NCI-H2196 (cell line): ENCODE data around the gene ZNF622.
"Not testable (repeated sequence)": the region's sequence is repeated elsewhere in the genome, so short reads cannot be mapped to it uniquely, and the experiment has no call there.

Source experiments
- DNase-seq: peaks from one replicate; lab custom pipeline; 2025; ENCODE audit not compliant: unreplicated experiment; lab: John Stamatoyannopoulos, UW

Gene ZNF622

DNA sequence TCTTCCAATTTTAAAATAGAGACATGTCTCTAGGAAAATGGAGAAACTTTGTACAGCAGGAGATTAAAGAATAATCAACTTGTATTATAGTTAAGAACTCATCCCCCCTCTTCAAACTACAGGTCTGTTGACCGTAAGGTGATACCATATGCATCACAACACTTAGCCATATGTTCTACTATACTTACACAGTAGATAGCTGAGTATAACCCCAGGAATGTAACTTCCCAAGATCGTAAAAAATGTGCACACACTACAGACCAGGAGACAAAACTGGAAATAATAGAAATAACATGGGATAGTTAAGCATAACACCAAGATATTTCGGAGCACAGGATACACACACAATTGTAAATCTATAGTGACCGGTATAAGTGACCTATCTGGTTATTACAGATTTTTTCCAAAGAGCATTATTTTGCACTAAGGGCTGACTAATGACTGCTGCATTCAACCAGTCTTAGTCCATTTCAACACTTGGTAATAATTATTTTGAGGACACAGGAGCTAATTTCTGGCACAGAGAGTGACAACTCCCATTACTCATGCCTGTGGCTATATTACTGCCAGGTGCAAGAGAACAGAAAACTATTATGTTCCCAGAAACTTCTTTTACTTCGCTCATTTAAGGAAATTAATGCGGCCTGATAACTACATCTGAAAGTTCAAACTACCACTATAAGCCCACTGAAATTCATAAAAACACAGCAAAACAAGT, 15.4 kb upstream of the ZNF622 start:
- no peak for DNase-seq

DNA sequence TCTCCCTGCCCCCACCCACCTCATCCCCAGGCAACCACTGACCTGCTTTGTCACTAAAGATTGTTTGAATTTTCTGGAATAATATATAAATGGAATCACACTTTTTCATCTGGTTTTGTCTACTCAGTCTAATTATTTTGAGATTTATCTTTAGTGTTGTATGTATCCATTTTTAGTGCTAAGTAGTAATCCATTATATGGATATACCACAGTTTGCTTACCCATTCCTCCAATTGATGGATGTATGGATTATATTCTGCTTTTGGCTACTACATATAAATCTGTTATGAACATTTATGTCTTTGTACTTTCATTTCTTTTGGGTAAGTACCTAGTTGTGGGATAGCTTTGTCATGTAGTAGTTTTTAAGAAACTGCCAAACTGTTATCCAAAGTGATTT, 14.5 kb upstream of the ZNF622 start:
- no peak for DNase-seq

DNA sequence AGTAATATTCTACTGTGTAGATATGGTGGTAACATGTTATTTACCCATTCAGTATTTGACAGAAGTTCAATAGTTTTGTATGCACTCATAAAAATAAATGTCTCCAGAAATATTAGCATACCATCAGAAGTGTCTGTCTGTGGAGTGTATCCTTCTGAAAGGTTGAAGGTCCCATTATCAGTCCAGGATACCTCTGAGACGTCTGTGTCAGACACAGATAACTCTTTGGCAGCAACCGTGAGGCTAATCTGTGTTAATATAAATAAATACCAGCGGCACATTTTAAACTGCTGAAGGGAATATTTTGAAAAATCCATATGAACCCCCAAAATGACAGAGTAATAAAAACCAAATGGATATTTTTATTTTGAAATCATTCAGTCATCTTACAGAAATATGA, 11.9 kb upstream of the ZNF622 start:
- no peak for DNase-seq

DNA sequence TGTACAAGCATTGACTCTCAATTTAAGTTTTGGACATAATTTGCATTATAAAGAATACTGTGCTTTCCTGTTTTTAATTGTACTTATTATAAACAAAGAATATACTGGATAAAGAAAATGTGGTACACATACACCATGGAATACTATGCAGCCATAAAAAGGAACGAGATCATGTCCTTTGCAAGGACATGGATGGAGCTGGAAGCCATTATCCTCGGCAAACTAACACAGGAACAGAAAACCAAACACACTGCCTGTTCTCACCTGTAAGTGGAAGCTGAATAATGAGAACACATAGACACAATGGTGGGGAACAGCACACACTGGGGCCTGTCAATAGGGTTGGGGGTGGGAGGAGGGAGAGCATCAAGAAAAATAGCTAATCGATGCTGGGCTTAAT, 10.8 kb upstream of the ZNF622 start:
- not testable (repeated sequence) for DNase-seq

DNA sequence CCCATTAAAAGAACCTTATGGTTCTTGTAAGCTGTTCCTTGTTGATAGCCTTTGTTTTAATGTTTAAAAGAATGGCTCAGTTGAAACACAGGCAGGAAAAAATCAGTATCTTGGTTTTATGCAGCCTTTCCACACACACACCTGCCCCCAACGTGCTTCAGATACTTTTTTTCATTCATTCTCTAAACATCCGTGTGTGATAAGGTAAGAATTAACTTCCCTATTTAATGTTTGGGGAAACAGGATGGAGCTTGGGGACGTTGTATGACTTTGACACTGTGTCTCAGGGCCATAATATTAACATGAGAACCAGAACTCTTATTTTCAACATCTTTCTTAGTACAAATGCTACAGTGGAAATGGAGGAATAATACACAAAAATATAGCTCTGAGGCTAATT, 5.8 kb upstream of the ZNF622 start:
- no peak for DNase-seq

DNA sequence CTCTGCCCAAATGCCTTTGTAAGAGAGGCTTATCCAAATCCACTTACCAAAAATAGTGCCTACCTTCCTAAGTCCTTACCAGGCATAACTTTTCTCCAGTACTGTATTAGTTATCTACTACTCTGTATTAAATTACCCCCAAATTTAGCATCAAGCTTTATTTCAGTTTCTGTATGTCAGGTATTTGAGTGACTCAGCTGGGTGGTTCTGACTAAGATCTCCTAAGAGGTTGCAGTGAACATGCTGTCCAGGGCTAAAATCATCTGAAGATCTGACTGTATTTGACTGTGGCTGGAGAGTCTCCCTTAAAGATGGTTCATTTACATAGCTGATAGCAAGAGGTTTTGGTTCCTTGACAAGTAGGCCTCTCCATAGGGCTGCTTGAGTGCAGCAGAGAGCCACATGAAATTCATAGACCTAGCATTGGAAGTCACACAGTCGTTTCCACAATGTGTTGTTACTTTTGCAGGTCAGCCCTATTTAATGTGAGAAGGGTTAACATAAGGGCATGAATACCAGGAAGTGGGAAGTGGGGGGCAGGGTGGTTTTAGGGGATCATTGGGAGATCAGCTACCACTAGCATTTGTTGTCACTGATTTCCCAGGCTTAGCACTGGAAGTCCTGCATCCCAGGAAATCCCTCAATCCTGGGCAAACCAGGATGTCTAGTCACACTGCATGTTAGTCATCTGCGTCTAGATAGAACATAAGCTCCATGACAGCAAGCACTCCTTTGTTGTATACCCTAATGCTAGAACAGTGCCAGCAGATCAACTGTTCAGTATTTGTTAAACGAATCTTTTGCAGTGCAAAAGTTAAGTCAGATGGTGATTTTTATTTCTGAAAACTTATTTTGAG, 2.0 kb upstream of the ZNF622 start:
- DNase-seq: no peak

DNA sequence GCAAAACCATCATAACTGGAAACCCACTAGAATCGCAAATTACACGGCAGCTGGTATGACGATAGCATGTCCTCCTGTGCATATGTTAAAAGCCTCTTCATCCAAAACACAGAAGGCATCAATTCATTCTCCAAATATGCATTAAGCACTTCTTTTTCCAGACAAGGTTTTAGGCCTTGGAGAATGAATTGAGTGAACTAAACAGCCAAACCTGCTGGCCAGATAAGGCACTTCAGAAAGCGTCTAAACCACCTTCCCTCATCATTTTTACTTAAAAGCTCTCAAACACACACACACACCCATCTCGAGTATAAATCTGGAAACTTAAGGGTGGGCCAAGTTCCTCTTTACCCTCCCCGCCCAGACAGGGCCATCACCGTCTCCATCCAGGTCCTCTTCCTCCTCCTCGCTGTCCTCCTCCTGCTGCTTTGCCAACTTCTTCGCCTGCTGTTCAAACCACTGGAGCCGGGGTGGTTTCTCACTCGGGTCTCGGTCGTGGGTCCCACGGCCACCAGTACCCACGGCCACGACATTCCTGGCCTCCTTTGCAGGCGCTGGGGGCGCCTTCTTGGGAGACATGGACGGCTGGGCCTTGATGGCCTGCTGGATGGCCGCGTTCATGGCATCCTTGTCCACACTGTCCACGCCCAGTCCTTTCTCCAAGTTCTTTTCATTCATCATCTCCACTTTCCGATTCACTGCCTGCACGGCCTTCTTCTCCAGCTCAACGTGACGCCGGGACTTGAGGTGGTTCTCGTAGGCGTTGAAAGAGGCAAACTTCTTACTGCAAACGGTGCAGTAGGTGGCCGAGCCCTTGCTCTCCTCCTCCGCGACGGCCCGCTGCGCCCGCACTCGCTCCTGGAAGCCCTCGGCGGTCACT, 696 bp downstream of the ZNF622 start:
- no peak for DNase-seq

DNA sequence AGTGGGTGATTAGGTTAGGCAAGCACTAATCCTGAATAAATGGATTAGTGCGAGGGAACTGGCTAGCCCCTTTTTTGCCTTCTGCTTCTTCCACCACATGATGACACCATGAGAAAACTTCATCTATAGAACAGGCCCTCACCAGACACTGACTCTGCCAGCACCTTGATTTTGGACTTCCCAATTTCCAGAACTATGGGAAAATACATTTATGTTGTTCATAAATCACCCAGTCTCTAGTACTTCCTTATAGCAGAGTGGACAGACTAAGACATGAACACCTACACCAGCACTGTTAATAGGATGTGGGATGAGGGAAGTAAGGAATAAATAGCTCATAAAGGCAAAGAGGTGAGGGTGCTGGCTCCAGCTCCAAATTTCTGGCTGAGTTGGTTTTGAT, 1.4 kb downstream of the ZNF622 start:
- no peak for DNase-seq

DNA sequence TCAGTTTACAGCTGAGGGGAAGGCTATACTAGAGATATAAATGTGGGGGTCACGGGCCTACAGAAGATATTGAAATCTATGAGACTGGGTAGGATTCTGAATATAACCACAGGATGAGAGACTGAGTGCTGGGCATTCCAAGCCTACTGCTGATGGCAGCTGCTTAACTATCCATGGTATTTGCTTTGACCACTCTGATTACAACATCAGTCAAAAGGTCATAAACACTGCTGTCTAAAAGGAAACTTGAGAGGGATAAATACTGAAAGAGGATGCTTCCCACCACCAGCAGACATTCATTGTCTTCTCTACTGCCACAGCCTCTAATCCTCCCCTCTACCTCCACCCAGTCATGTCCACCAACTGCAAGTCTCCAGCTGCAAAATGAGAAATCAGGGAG, 3.8 kb downstream of the ZNF622 start:
- no peak for DNase-seq

DNA sequence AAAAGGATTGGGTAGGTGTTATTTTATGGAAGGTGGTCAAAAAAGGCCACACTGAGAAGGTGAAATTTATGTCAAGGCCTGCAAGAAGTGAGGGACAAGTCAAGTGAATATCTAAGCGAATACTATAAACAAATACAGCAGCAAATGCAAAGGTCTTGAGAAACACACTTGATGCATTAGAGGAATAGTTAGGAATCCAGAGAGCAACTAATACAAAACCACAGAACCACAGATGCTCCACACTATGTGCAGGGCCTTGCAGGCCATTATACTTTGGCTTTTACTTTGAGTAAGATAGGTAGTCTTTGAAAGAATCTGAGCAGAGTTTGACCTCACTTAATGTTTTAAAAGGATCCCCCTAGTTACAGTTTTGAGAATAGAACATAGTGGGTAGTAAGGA, 4.6 kb downstream of the ZNF622 start:
- DNase-seq: no peak

DNA sequence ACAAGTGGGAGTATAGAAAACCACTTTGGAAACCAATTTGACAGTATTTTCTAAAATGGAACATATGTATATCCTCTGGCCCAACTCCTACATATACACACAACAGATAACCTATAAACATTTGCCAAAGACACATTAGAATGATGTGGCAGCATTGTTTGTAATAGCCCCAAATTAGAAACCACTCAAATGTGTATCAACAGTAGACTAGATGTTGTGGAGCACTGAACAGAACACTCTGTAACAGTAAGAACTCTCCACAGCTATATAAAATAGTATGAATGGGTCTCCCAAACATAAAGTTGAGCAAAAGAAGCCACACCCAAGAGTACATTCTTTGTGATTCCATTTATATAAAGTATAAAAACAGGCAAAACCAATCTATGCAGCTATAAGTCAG, 6.1 kb downstream of the ZNF622 start:
- DNase-seq: no peak

DNA sequence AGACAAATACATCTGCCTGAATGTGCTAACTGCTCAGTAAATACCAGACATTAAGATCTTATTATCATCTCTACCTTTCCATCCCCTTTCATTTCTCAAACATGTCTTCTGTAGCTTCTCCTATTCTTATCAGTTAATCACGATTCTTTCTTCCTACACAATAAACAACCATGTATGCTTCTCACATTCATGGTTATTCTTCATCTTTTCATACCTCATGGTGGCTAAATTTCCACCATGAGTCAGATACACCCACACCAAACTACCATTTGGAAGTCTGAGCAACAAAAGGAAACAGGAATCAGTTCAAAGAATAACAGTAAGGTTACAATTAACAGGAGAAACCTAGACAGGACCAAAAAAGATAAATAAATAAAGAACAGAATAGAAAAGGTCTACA, 7.7 kb downstream of the ZNF622 start:
- no peak for DNase-seq

DNA sequence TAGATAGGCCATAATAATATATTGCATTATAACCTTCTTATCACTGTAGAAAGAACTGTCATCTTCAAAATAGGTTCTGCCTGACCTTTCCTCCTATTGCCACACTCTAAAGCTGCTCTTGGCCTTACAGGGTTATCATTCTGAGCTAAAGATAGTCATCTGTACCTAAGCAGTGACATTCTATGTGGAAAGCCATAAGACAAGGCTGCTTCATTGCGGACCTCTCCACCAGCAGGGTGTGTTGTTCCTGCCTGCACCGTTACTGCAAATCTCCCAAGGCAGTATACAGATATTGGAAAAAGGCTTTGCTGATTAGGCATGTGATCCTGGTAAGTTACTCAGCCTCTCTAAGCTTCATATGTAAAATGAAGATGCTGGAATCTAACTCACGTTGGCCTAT, 8.1 kb downstream of the ZNF622 start:
- DNase-seq: no peak

DNA sequence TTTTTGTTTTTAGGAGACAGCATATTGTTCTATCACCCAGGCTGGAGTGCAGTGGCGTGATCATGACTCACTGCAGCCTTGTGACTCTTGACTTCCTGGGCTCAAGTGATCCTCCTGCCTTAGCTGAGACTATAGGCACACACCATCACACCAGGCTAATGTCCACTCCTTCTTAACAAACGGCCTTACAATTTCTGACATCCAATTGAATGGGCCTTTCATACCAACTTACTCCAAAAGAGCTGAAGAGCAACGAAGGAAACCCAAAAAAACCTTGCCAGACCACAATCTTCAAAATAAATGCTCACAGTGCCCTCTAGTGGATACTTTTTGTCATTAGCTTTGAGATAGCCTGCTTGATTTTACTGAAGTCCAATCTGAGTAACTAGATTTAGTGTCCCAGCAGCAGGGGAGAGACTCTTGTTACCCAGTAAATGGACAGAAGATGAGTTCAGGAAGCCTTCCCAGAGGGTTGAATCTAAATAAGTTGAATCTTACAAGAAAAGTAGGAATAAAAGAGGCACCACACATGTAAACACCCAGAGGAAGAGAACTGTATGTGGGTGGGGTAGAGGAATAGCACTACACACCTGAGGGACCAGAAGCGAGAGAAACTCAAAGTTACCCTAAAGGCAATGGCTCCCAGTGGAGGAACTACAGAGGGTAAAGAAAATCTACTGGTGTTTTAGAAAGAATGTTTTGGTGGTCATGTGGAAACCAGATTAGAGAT, 9.3 kb downstream of the ZNF622 start:
- DNase-seq: peak; percentile 71

DNA sequence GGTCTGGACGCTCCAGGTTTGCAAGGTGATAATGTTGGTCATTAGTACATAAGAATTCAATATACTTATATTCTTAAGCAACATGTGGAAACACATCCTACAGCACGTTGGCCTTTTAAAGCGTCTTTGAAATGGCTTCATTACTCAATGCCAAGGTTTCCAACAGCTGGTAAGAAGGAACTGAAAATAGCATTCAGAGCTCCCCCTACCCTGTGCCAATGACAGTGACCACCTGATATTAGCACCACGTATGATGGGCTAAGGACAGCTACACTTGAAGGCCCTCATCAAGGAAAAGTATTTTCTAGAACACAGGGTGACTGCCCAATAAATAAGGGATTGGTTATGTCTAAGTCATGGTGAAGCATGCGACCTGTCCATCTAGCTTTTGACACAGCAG, 9.9 kb downstream of the ZNF622 start:
- no peak for DNase-seq

DNA sequence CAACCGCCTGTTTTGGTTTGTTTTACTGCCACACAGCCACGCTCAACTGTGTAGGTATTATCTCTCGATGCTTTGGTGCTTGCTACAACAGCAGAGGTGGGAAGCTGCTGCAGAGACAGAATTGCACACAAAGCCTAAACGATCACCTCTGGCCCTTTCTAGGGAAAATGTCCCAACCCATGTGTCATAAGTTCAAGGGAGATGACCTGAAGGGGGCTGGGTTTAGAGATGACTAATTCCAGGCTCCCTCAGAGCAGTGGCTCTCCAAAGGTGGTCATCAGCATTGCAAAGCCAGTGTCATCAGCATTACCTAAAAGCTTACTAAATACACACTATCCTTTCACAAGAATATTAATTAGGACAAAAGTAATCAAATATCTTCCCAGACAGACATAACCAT, 10.9 kb downstream of the ZNF622 start:
- no peak for DNase-seq

DNA sequence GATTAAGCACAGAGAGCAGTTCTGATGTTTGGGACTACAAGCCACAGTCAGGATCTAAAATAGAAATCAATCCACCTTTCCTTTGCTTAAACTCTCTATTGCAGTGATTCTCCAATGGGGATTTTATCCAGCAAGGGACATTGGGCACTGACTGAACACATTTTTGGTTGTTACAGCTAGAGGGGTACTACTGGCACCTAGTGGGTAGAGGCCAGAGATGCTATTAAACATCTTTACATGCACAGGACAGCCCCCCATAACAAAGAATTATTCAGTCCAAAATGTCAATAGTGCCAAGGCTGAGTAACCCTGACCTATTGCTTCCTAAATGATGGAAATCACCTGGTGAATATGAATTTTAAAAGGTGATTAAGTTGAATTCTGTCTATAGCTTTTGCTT, 12.0 kb downstream of the ZNF622 start:
- no peak for DNase-seq

DNA sequence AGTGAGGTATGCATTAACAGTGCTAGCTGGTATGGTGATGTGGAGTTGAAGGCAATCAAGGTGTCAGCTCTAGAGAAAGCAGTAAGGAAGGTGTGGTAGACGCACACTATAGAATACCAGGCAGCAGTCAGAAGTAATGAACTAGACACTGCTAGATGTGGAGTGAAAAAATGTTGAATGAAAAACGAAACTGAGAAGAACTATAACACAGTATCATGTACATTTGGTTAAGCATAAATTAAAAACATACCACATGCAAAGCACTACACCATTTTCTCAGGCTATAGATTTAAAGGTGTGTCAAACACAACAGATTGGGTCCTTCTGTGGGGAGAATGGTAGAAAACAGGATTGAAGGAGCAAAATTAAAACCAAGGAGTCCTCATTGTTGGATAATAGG, 15.4 kb downstream of the ZNF622 start:
- DNase-seq: no peak

DNA sequence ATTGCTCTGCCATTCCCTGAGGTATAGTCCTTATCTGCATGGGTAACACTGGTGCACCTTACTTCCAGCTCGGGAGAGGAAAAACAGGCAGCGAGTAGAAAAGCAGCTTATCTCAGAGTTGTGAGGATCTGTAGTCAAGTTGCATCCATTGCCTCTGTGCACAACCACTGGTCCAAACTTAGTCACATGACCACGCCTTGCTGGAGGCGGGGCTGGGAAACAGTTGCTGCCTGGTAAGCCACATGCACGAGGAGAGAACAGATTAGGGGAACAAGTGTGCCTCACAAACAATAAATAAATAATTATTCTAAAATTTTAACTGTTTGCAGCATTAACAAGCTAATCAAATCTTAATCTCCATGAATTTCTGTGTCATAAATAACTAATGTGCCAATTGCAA, 18.6 kb downstream of the ZNF622 start:
- no peak for DNase-seq

DNA sequence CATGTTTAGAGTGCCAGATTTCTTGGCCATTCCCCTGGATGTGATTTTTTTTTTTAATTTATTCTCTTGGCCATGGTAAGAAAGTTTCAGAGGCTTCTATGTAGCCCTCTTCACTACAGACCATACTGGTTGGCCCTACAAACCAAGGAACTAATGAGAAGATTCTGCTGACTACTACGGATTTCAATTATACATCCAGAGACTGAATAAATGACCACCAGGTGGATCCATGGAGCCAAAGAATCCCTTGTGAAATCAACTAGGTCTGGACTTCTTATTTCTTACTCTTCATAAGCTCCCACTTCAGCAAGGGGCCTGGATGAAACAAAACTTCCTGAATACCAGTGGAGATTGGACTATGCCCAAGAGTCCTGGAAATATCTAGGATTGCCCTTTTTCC, 27.6 kb downstream of the ZNF622 start:
- no peak for DNase-seq

DNA sequence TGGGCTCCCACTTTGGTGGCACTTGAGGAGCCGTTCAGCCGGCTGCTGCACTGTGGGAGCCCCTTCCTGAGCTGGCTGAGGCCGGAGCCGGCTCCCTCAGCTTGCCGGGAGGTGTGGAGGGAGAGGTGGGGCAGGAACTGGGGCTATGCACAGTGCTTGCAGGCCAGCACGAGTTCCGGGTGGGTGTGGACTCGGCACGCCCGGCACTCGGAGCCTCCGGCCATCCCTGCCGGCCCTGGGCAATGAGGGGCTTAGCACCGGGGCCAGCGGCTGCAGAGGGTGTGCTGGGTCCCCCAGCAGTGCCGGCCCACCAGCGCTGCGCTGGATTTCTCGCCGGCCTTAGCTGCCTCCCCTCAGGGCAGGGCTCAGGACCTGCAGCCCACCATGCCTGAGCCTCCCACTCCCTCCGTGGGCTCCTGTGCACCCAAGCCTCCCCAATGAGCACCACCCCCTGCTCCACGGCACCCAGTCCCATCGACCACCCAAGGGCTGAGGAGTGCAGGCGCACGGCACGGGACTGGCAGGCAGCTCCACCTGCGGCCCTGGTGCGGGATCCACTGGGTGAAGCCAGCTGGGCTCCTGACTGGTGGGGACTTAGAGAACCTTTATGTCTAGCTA, 29.4 kb downstream of the ZNF622 start:
- DNase-seq: not testable (repeated sequence)
